HG03520 (cell line): Measurements from ENCODE around the gene CHCHD6.
"Not testable (repeated sequence)": the region's sequence is repeated elsewhere in the genome, so short reads cannot be mapped to it uniquely, and the experiment has no call there.

Source experiments
- ATAC-seq: cut with Tn5 transposase; IDR thresholded peaks from one replicate; pipeline ENCODE4 v1.9.1; 2021; ENCODE audit warnings: mild to moderate bottlenecking, moderate library complexity; ENCODE audit not compliant: unreplicated experiment

Gene CHCHD6

DNA sequence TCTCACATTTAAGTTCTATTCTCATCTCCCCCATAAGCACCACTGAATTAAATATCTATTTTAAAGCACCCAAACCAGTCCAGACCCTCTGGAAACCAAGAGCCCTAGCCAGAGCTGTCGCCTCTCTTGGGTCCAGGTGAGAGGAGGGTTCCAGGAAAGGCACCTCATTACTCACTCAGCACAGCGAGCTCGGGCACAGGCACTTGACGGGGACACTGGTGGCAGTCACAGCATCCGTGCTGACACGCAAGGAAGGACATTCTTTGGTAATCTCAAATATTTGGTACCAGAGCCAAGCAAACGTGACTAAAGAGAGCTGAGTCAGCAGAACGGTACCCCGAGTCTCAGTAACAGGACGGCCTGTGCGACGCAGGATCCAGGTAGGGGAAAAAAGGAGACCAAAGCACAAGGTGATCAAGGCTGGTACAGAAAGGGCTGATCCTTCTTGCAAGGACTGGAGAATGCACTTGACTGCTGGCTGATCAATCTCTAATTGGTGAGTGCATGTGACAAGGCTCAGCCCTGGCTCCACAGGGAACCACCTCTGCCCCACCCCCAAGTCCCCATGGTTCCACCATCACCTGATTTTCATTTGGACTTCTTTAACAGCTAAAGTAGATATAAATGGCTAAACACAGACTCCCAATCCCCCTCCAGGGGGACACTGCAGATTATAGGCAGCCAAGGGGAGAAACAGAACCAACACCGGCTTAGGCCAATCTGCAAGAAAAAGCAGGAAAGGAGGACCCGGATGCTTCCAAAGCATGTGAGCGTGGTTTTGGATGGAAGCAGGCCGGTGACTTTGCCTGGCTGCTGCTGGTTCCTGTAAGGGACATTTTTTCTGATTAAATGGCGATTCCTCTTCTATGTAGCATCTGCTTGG lies 61.4 kb downstream of the CHCHD6 start:
- no peak for ATAC-seq

- ATAC-seq: no peak
Measured at GRCh38 chr3:126766653-126767052, 62.6 kb downstream of the CHCHD6 start.

- no peak for ATAC-seq
Measured at GRCh38 chr3:126768903-126769302, 64.9 kb downstream of the CHCHD6 start.

DNA sequence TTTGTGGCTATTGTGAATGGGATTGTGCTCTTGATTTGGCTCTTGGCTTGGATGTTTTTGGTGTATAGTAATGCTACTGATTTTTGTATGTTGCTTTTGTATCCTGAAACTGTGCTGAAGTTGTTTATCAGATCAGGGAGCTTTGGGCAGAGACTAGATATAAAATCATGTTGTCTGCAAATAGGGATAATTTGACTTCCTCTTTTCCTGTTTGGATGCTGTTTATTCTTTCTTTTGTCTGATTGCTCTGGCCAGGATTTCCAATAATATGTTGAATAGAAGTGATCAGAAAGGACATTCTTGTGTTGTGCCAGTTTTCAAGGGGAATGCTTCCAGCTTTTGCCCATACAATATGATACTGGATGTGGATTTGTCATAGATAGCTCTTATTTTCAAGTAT lies 66.1 kb downstream of the CHCHD6 start:
- ATAC-seq: no peak

DNA sequence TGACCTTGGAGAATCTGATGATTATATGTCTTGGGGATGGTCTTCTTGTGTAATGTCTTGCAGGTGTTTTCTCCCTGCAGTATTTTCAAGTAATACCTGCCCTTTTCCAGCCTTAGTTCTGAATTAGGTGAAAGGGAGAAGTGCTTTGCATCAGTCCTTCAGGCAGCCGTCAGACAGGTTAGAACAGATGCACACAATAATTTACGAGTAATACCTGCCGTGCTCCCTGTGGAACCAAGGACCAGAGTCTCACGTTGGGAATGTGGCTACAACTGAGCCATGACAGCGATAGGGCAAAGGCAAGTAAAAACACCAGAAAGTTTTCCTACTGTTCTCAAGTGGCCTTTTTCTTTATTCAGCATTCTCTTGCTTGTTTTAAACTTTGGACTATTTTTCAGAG lies 69.1 kb downstream of the CHCHD6 start:
- ATAC-seq: no peak

GRCh38 chr3:126773783-126774182 lies 69.7 kb downstream of the CHCHD6 start:
- no peak for ATAC-seq

GRCh38 chr3:126777366-126777765 lies 73.3 kb downstream of the CHCHD6 start:
- no peak for ATAC-seq

- no peak for ATAC-seq
Measured at GRCh38 chr3:126780666-126781065, 76.6 kb downstream of the CHCHD6 start.

- no peak for ATAC-seq
Measured at GRCh38 chr3:126781406-126781805, 77.4 kb downstream of the CHCHD6 start.

DNA sequence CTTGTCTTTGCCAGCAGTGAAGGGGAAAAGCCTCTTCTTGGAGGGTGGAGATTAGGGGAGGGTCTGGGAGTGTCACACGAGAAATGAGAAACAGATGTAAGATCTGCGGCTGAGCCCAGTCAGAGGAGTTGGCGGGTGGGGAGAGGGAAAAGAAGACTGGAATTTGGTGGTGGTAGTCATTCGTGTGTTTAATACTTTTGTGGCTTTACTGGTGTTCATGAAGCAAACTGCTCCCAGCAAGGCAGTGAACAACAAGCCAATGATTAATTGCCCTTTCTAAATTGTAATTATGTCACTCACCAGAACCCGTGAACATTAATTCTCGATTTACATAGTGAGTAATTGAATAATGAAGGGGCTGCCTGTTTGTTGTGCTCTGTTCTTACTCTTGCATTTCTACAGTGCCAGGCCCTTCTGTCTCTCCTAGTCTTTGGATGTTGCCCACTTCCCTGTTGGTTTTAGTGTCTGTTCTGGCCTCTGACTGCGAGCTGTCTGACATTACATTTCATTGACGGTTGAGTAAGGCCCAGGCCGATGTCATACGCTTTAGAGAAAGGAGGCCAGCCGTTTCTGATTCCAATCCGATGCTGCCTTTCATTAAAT lies 78.0 kb downstream of the CHCHD6 start:
- ATAC-seq: no peak

DNA sequence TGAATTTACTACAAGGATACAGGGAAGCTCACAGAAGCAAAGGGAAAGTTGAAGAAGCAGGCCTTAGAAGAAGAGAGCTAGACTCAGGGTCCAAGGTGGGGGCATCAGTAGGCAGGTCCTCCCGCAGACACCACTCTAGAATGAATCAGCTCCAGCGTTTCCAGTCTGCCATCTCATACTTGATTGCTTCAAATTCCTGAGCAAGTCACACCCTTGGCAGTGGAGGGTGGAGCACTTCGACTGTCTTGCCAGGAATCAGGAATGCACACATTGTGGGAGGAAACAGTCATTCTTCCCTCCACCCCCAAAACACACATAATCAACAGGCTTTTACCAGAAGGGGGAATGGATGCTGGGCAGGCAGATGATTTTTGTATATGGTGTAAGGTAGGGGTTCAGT lies 78.5 kb downstream of the CHCHD6 start:
- no peak for ATAC-seq

GRCh38 chr3:126784254-126784653 lies 80.2 kb downstream of the CHCHD6 start:
- no peak for ATAC-seq

DNA sequence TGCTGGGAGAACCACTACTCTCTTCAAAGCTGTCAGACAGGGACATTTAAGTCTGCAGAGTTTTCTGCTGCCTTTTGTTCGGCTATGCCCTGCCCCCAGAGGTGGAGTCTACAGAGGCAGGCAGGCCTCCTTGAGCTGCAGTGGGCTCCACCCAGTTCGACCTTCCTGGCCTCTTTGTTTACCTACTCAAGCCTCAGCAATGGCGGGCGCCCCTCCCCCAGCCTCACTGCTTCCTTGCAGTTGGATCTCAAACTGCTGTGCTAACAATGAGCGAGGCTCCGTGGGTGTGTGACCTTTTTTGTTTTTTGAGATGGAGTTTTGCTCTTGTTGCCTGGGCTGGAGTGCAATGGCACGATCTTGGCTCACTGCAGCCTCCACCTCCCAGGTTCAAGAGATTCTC lies 87.3 kb downstream of the CHCHD6 start:
- ATAC-seq: not testable (repeated sequence)

DNA sequence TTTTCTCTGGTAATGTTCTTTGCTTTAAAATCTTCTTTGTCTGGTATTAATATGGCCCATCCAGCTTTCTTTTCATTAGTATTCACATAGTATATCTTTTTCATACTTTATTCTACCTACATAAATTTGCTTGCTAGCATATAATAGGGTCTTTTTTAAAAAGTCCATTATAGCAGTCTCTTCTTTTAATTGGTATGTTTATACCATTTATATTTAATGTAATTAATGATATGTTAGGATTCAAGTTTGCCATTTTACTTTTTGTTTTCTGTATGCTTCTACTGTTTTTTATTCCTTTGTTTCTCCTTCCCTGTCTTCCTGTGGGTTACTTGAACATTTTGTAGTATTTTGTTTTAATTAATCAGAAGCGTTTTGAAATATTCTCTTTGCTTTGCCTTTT lies 89.0 kb downstream of the CHCHD6 start:
- no peak for ATAC-seq

GRCh38 chr3:126797563-126797962 lies 93.5 kb downstream of the CHCHD6 start:
- ATAC-seq: no peak

GRCh38 chr3:126798521-126798920 lies 94.5 kb downstream of the CHCHD6 start:
- no peak for ATAC-seq

DNA sequence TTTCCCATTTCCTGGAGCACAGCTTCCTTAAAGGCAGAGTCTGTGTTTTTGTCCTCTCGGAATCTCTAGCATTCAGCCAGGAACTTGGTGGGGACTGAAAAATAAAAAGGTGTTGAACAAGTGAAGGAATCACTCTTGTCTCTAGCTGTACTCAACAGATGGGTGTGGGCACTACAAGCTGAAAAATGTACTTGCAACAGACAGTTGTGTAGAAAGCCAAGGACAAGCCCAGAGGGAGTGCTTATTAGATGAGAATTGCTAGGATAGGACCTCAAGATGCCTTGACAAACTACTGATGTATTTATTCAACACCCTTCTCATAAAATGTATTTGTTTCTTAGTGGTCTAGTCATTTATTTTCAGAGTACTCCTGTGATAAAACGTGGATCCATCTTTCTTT lies 95.1 kb downstream of the CHCHD6 start:
- no peak for ATAC-seq

GRCh38 chr3:126801312-126801711 lies 97.3 kb downstream of the CHCHD6 start:
- ATAC-seq: not testable (repeated sequence)

- ATAC-seq: no peak
Measured at GRCh38 chr3:126807795-126808194, 103.8 kb downstream of the CHCHD6 start.

DNA sequence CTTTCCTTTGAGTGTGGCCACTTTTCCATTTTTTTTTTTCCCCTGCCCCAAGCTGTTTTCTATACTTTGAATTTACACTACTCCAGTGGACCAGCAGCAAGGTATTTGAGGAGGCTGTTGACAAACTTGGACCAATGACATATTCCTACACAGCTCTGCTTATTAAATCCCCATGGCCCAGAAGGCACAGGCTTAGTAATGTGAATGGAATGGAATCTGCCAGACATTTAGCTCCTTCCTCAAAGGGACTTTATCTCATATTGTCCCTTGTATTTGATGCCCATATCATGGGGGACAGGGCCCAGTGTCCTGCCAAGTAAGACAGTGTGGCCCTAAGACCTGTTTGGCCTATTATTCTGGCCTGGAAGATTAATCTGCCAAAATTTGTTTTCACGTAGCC lies 107.5 kb downstream of the CHCHD6 start:
- no peak for ATAC-seq

GRCh38 chr3:126816298-126816697 lies 112.3 kb downstream of the CHCHD6 start:
- no peak for ATAC-seq

GRCh38 chr3:126816986-126817777 lies 113.1 kb downstream of the CHCHD6 start:
- ATAC-seq: no peak
